ENCODE results near the gene AR. TPM values are rescaled to one million over a fixed set of nuclear protein-coding genes. Genes with fewer than 3 reads are reported as not detected.

AR gene
- total RNA-seq = not detected

DNA sequence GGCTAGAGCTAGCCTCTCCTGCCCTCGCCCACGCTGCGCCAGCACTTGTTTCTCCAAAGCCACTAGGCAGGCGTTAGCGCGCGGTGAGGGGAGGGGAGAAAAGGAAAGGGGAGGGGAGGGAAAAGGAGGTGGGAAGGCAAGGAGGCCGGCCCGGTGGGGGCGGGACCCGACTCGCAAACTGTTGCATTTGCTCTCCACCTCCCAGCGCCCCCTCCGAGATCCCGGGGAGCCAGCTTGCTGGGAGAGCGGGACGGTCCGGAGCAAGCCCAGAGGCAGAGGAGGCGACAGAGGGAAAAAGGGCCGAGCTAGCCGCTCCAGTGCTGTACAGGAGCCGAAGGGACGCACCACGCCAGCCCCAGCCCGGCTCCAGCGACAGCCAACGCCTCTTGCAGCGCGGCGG, at the start of gene AR:
Gene AR (plus strand): TSS at position 204 of the 400 bp plus-strand sequence. CDS start 1,126 bp downstream, outside the sequence.
- CTCF ChIA-PET = no interaction called here
- POLR2A ChIA-PET = no interaction called here

GRCh38 chrX:67500617-67501016, 43.2 kb upstream of the AR start:
- ChIA-PET CTCF (no interaction called here), POLR2A (no interaction called here)

DNA sequence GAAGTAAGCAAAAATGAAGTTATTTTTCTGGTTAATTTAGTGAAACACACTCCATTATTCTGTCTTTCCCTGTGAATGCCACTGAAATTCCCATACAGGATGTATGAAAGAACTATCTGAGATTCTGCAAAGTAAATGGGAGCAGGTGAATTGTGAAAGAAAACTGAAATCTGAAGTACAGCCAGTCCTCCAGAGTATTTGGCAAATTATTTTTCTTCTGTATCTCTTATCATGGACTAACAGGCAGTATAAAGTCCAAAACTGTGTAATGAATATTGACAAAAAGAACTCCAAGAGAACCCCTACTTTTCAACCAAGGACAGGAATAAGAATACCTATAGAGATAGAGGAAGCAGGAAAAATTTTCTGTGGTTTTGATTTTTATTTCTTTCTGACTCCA, 40.8 kb upstream of the AR start:
- ChIA-PET CTCF (no interaction called here), POLR2A (no interaction called here)

- CTCF ChIA-PET = no interaction called here
- POLR2A ChIA-PET = no interaction called here
These were observed 40.4 kb upstream of the AR start for GRCh38 chrX:67503453-67503852.

DNA sequence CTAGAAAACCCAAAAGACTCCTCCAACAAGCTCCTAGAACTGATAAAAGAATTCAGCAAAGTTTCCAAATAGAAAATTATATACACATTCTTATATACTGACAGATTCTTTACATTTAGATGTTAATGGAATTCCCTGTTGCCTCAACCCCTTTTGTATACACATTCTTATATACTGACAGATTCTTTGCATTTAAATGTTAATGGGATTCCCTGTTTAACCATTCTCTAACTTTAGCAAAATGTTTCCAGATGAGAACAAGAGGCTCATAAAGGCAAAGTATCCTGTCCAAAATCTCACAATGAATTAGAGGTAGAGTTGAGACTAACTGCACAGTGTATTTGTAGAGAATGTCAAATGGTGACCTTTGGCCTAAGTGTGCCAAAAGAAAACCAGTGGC, 23.1 kb upstream of the AR start:
- CTCF ChIA-PET = no interaction called here

GRCh38 chrX:67523002-67523681, 20.7 kb upstream of the AR start:
- POLR2A ChIA-PET = no interaction called here
- CTCF ChIA-PET = no interaction called here

More for the DNA sequence above, 23.1 kb upstream of the AR start:
- POLR2A ChIA-PET = no interaction called here

- POLR2A ChIA-PET = no interaction called here
- CTCF ChIA-PET = no interaction called here
These were observed 19.9 kb upstream of the AR start for GRCh38 chrX:67523932-67524331.

DNA sequence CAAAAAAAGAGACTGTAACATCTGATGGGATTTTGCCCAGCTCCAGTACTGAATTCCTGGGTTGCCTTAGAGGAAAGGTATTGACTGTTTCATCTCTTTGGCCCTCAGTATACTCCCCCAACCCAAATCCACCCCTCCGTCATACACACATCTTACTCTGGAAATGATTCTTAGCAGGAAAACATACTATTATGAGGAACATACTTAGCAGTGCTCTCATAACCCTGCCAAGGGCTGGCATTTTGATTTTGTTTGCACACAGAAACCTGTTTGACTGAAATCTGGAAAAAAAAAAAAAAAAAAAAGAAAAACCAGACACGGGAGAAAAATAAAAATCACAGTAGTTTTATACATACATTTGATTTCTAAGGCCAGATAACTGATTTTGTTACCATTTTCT, 19.4 kb upstream of the AR start:
- POLR2A ChIA-PET = no interaction called here

DNA sequence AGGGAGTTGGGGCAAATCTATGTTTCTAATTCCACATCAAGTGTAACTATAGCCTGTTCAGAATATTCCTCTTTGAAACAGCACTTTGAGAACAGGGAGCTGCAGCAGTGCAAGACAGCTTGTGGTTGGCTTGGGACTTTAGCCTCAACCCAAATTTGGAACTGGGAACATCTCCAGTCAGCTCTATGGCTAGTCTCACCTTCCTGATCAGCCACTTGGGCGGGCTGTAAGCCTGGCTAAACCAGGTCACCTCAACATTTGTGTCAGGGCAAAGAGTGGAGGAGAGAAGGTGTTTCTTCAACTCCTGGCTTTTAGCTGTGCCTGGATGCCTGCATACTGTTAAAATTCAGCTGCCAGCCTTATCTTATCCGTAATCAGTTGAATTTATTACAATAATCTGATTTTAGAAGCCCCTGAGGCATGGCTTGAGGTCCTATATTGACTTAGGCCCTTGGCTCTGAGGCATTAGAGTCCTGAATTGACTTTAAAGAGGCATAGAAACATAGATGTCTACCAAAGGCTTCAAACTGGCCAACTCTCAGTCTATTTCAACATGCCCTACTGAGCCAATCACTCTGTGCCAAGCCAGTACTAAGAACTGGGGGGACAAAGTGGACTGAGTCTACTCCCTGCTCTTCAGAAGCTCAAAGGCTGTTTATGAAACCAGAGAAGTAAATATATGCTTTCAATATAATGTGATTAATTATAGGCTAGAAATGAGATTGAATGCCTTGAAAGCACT, 18.7 kb upstream of the AR start:
- ChIA-PET CTCF (no interaction called here), POLR2A (no interaction called here)

More for the DNA sequence above, 19.4 kb upstream of the AR start:
- CTCF ChIA-PET = no interaction called here

- POLR2A ChIA-PET = no interaction called here
- CTCF ChIA-PET = no interaction called here
These were observed 7.3 kb upstream of the AR start for GRCh38 chrX:67536564-67536963.

DNA sequence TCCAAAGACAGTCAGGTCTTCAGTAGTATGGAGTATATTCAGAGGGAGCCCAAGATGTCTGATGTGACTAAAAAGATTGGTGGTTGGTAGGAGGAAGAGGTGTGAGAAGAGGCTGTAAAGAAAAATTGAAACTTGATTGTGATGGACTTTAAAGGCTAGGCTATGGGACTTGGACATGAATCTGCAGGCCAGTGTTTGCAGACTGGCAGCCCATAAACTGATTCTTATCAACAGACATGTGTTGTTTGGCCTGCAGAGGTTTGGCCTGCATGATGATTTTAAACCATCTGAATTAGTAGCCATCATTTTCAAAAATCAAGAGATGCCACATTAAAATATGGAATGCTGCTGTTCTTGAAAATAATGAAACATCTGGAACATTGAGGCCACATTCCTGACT, 5.4 kb upstream of the AR start:
- POLR2A ChIA-PET = no interaction called here
- CTCF ChIA-PET = no interaction called here

GRCh38 chrX:67544281-67545035, 637 bp downstream of the AR start:
- ChIA-PET POLR2A (no interaction called here), CTCF (no interaction called here)

DNA sequence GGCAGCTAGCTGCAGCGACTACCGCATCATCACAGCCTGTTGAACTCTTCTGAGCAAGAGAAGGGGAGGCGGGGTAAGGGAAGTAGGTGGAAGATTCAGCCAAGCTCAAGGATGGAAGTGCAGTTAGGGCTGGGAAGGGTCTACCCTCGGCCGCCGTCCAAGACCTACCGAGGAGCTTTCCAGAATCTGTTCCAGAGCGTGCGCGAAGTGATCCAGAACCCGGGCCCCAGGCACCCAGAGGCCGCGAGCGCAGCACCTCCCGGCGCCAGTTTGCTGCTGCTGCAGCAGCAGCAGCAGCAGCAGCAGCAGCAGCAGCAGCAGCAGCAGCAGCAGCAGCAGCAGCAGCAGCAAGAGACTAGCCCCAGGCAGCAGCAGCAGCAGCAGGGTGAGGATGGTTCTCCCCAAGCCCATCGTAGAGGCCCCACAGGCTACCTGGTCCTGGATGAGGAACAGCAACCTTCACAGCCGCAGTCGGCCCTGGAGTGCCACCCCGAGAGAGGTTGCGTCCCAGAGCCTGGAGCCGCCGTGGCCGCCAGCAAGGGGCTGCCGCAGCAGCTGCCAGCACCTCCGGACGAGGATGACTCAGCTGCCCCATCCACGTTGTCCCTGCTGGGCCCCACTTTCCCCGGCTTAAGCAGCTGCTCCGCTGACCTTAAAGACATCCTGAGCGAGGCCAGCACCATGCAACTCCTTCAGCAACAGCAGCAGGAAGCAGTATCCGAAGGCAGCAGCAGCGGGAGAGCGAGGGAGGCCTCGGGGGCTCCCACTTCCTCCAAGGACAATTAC, 1.4 kb downstream of the AR start:
- ChIA-PET POLR2A (no interaction called here), CTCF (no interaction called here)

DNA sequence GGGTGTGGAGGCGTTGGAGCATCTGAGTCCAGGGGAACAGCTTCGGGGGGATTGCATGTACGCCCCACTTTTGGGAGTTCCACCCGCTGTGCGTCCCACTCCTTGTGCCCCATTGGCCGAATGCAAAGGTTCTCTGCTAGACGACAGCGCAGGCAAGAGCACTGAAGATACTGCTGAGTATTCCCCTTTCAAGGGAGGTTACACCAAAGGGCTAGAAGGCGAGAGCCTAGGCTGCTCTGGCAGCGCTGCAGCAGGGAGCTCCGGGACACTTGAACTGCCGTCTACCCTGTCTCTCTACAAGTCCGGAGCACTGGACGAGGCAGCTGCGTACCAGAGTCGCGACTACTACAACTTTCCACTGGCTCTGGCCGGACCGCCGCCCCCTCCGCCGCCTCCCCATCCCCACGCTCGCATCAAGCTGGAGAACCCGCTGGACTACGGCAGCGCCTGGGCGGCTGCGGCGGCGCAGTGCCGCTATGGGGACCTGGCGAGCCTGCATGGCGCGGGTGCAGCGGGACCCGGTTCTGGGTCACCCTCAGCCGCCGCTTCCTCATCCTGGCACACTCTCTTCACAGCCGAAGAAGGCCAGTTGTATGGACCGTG, 2.2 kb downstream of the AR start:
- ChIA-PET CTCF (no interaction called here), POLR2A (no interaction called here)

GRCh38 chrX:67546496-67547423, 2.9 kb downstream of the AR start:
- CTCF ChIA-PET = no interaction called here
- POLR2A ChIA-PET = no interaction called here

GRCh38 chrX:67555578-67556203, 11.9 kb downstream of the AR start:
- POLR2A ChIA-PET = no interaction called here
- CTCF ChIA-PET = no interaction called here

DNA sequence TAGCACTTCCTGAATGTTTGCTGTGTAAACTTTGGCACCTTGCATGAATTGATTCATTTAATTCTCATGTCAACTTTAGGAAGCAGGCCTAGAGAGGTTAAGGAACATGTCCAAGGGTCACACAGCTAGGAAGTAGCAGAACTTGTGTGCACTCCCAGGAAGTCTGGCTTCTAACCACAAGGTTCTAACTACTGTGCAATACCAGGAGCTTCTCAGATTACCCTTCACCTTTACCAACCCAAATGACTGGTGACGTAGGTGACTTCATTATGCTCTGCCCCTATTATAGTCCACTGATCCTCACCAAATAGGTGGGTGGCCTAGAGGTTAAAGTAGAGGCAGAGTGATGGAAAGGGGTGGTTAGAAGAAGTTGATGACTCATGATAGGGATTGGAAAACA, 14.4 kb downstream of the AR start:
- POLR2A ChIA-PET = no interaction called here
- CTCF ChIA-PET = no interaction called here
